ENCODE data around the gene MLLT6. TPM values are rescaled to one million over a fixed set of nuclear protein-coding genes. Genes with fewer than 3 reads are reported as not detected.

The MLLT6 gene
- total RNA-seq, 2 experiments from 2014 or later = 145 to 148 TPM

DNA sequence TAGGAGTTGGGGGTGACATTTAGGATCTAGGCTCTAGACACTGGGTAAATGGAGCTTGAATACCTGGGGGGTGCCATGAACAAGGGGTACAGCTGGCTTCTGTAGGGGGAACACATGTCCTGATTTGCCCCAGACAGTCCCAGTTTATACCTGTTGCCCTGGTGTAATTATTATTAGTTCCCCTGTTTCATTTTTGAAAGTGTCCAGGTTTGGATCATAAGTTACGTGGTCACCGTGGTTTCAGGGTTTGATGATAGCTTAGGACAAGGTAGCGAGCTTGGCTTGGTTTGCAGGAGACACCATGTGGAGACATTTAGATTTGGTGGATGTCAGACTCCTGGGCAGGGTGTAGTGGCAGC lies 5.5 kb downstream of the MLLT6 start:
- H3K4me3 Mint-ChIP-seq = no peak overlapping the region
- TF ChIP-seq, protein P1, sequence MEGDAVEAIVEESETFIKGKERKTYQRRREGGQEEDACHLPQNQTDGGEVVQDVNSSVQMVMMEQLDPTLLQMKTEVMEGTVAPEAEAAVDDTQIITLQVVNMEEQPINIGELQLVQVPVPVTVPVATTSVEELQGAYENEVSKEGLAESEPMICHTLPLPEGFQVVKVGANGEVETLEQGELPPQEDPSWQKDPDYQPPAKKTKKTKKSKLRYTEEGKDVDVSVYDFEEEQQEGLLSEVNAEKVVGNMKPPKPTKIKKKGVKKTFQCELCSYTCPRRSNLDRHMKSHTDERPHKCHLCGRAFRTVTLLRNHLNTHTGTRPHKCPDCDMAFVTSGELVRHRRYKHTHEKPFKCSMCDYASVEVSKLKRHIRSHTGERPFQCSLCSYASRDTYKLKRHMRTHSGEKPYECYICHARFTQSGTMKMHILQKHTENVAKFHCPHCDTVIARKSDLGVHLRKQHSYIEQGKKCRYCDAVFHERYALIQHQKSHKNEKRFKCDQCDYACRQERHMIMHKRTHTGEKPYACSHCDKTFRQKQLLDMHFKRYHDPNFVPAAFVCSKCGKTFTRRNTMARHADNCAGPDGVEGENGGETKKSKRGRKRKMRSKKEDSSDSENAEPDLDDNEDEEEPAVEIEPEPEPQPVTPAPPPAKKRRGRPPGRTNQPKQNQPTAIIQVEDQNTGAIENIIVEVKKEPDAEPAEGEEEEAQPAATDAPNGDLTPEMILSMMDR (IDR thresholded peaks at IDR 0.05) = no peak
- ATAC-seq (no peak), DNase-seq (no peak)
- H3K27ac Mint-ChIP-seq = peak overlapping the region; percentile 49
- POLR2A ChIA-PET = interaction anchor here (0.7 to 18.4 kb wide), 5 partner anchors 8 to 152 kb away, joined by 3 to 390 read pairs (median 5); partner anchors contain the start of gene EPOP
- H3K4me1 Mint-ChIP-seq (ENCODE audit: low read depth) = peaks cover 70% of the 10 kb centered on the region
- no peaks in the 10 kb centered on the region for H3K27me3 Mint-ChIP-seq
- intact Hi-C loops (cut with micrococcal nuclease) = loop anchor here (5.0 kb wide), 1 partner anchor 33 kb away; no protein-coding TSS in a partner anchor
- peaks cover 76% of the 10 kb centered on the region for H3K36me3 Mint-ChIP-seq (ENCODE audit: low read depth)
- no peaks in the 10 kb centered on the region for H3K9me3 Mint-ChIP-seq
- CTCF ChIA-PET = interaction anchor here (0.8 to 3.6 kb wide), 9 partner anchors 13 to 153 kb away, joined by 3 to 31 read pairs (median 4); no protein-coding TSS in a partner anchor

DNA sequence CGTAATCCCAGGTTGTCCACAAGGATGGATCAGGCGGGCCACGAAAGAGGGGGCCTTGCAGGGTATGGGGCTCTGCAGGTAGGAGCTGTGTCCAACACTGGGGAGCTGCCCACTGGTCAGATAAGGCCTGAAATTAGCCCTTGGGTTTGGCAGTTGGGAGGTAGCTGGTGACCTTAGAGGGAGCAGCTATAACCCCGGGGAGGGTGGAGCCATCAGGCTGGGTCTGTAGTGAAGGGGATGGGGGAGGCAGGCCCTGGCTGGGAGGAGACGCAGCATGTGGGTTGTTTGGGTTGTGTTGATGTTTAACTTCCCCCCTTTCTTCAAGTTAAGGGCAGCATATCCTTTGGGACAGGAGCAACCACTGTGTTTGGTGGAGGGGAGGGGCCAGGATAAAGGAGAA lies 5.9 kb downstream of the MLLT6 start:
- no peak for ATAC-seq
- CTCF ChIA-PET = interaction anchor here (1.0 to 3.6 kb wide), 7 partner anchors 13 to 153 kb away, joined by 3 to 31 read pairs (median 4); no protein-coding TSS in a partner anchor
- Mint-ChIP-seq H3K9me3 (no peaks in the 10 kb centered on the region), H3K27ac (peak overlapping the region; percentile 49), H3K36me3 (ENCODE audit: low read depth) (peaks cover 78% of the 10 kb centered on the region), H3K4me1 (ENCODE audit: low read depth) (peaks cover 74% of the 10 kb centered on the region), H3K27me3 (no peaks in the 10 kb centered on the region), H3K4me3 (peak overlapping the region; percentile 33)
- POLR2A ChIA-PET = interaction anchor here (0.7 to 18.4 kb wide), 5 partner anchors 9 to 152 kb away, joined by 3 to 390 read pairs (median 5); partner anchors contain the start of gene EPOP
- DNase-seq = no peak
- TF ChIP-seq, protein P1 (IDR thresholded peaks at IDR 0.05) = no peak
- intact Hi-C loops (cut with micrococcal nuclease) = loop anchor here (5.0 kb wide), 1 partner anchor 34 kb away; no protein-coding TSS in a partner anchor

GRCh38 chr17:38711792-38712571 lies 6.9 kb downstream of the MLLT6 start:
- H3K27me3 Mint-ChIP-seq = no peaks in the 10 kb centered on the region
- ChIA-PET CTCF (no interaction called here), POLR2A (interaction anchor here (4.1 to 18.4 kb wide), 2 partner anchors 10 kb away, joined by 18 to 390 read pairs; no protein-coding TSS in a partner anchor)
- peak; percentile 56 for DNase-seq
- H3K4me1 Mint-ChIP-seq (ENCODE audit: low read depth) = peaks cover 76% of the 10 kb centered on the region
- peak; percentile 48 for ATAC-seq
- no peaks in the 10 kb centered on the region for H3K9me3 Mint-ChIP-seq
- H3K27ac Mint-ChIP-seq = peak overlapping the region; percentile 80
- H3K4me3 Mint-ChIP-seq = peak overlapping the region; percentile 28
- H3K36me3 Mint-ChIP-seq (ENCODE audit: low read depth) = peaks cover 74% of the 10 kb centered on the region
- intact Hi-C loops (cut with micrococcal nuclease) = loop anchor here (5.0 kb wide), 1 partner anchor 35 kb away; no protein-coding TSS in a partner anchor
- TF ChIP-seq, protein P1 (IDR thresholded peaks at IDR 0.05) = no peak

GRCh38 chr17:38712593-38712992 lies 7.5 kb downstream of the MLLT6 start:
- CTCF ChIA-PET = interaction anchor here (0.8 kb wide), 1 partner anchor 11 kb away, joined by 3 read pairs; no protein-coding TSS in a partner anchor
- Mint-ChIP-seq H3K4me1 (ENCODE audit: low read depth) (peaks cover 70% of the 10 kb centered on the region), H3K27me3 (no peaks in the 10 kb centered on the region), H3K9me3 (no peaks in the 10 kb centered on the region), H3K36me3 (ENCODE audit: low read depth) (peaks cover 70% of the 10 kb centered on the region), H3K4me3 (no peak overlapping the region), H3K27ac (peak overlapping the region; percentile 80)
- TF ChIP-seq, protein P1 (IDR thresholded peaks at IDR 0.05) = no peak
- ATAC-seq = no peak
- no peak for DNase-seq
- POLR2A ChIA-PET = interaction anchor here (1.2 to 18.4 kb wide), 4 partner anchors 8 to 33 kb away, joined by 3 to 390 read pairs (median 10); partner anchors contain the start of gene MLLT6
- intact Hi-C loops (cut with micrococcal nuclease) = loop anchor here (5.0 kb wide), 1 partner anchor 35 kb away; no protein-coding TSS in a partner anchor

Data from activated CD8-positive, alpha-beta T cell treated with anti-CD3 and anti-CD28 coated beads for 36 hours (primary cell).